ENCODE data around the gene CCDC33. TPM values are rescaled to one million over a fixed set of nuclear protein-coding genes. Genes with fewer than 3 reads are reported as not detected.

The CCDC33 gene
- total RNA-seq, 1 experiment from 2014 or later: 0.15 TPM

DNA sequence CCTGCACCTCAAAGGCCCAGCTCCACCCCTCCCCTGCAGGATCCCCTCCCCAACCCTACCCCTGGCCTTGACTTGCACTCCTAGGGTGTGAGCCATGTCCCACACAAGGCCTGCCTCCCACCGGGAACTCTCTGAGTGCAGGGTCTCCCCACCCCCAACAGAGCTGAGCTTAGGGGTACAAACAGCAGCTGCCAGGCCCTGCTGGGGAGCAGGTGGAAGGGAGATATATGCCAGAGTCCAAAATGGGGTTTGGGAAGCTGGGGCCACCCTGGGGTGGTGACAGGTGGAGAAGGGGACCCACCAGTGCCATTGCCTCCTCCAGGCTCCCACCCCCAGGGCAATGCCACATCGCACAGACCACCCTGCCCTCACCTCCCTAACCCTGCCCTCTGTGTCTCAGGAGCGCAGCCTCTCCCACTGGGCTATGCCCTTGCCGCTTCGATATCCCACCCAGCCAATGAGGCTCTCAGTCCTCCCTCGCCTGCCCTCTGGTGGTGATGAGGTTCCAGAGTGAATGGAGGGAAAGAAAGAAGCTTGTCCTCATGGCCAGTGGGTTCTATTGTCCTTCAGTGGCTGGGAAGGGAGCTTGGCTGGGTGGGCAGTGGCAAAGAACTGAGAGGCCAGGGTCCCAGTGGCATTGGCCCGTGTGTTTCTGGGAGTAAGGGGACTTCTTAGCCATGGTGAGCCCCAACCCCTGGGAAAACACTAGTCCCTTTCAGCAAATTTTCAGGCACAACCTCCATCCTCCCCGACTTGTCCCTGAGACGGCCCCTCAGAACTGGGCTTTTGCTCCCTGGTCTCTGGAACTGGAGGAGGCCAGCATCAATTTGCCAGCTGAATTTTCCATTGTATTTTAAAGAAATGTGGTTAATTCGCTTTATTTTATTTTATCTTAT, 84.5 kb downstream of the CCDC33 start:
- ChIA-PET POLR2A (no interaction called here), RAD21 (ENCODE audit: low non-redundant PET in 1 of 2, low total read pairs in 2 of 2, uncharacterized antibody in 2 of 2, unreplicated experiment in 2 of 2) (interaction anchor here (0.8 to 1.7 kb wide), 5 partner anchors 13 to 348 kb away, joined by 3 to 6 read pairs (median 4); no protein-coding TSS in a partner anchor), CTCF (interaction anchor here (0.6 to 6.7 kb wide), 19 partner anchors 10 to 446 kb away, joined by 3 to 126 read pairs (median 3); partner anchors contain the start of gene PML)
- H3K4me2 ChIP-seq (ENCODE audit: low read length): no peak overlapping the region
- no peaks in the 10 kb centered on the region for H3K36me3 ChIP-seq (ENCODE audit: control insufficient read depth in 1 of 2, insufficient read depth in 2 of 2, low read length in 2 of 2)
- intact Hi-C loops (cut with micrococcal nuclease): loop anchor here (1.0 kb wide), 1 partner anchor 193 kb away; no protein-coding TSS in a partner anchor
- H3K4me1 ChIP-seq (ENCODE audit: control insufficient read depth in 1 of 2, insufficient read depth in 2 of 2, low read length in 2 of 2): no peaks in the 10 kb centered on the region; a peak in 2 of 4 replicates
- no peak overlapping the region for H3K27ac ChIP-seq (ENCODE audit: low read depth, low read length)
- no peaks in the 10 kb centered on the region for H3K79me2 ChIP-seq (ENCODE audit: insufficient read depth, low read length)
- ATAC-seq: peak; percentile 68
- no peaks in the 10 kb centered on the region for H3K9me3 ChIP-seq (ENCODE audit: control insufficient read depth in 1 of 2, insufficient read depth in 1 of 2, low read depth in 1 of 2, low read length in 2 of 2)
- peak; percentile 38 for DNase-seq (ENCODE audit: low read depth, low spot score)
- H3K9me2 ChIP-seq (ENCODE audit: insufficient read depth): no peaks in the 10 kb centered on the region
- H3K9ac ChIP-seq (ENCODE audit: low read length): no peak overlapping the region
- no peak overlapping the region for H3K4me3 ChIP-seq (replicated peaks in 1 of 2; ENCODE audit: low read depth in 1 of 2, low read length in 2 of 2)
- no peaks in the 10 kb centered on the region for H3K27me3 ChIP-seq (ENCODE audit: insufficient read depth, low read length)
- no peak overlapping the region for H2AFZ ChIP-seq (ENCODE audit: low read depth, low read length, poor library complexity, severe bottlenecking)
- TF ChIP-seq SRF (IDR thresholded peaks at IDR 0.05; ENCODE audit: low read depth) (no peak), RAD21 (IDR thresholded peaks at IDR 0.05; ENCODE audit: low read depth) (peak; percentile 58), CBX3 (IDR thresholded peaks at IDR 0.05; ENCODE audit: low read depth) (no peak), EZH2phosphoT487 (IDR thresholded peaks at IDR 0.05; ENCODE audit: borderline replicate concordance) (no peak)
- TF ChIP-seq, protein P1, sequence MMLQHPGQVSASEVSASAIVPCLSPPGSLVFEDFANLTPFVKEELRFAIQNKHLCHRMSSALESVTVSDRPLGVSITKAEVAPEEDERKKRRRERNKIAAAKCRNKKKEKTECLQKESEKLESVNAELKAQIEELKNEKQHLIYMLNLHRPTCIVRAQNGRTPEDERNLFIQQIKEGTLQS (IDR thresholded peaks at IDR 0.05): no peak
- TF ChIP-seq, protein P2, sequence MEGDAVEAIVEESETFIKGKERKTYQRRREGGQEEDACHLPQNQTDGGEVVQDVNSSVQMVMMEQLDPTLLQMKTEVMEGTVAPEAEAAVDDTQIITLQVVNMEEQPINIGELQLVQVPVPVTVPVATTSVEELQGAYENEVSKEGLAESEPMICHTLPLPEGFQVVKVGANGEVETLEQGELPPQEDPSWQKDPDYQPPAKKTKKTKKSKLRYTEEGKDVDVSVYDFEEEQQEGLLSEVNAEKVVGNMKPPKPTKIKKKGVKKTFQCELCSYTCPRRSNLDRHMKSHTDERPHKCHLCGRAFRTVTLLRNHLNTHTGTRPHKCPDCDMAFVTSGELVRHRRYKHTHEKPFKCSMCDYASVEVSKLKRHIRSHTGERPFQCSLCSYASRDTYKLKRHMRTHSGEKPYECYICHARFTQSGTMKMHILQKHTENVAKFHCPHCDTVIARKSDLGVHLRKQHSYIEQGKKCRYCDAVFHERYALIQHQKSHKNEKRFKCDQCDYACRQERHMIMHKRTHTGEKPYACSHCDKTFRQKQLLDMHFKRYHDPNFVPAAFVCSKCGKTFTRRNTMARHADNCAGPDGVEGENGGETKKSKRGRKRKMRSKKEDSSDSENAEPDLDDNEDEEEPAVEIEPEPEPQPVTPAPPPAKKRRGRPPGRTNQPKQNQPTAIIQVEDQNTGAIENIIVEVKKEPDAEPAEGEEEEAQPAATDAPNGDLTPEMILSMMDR (IDR thresholded peaks at IDR 0.05 in 2 of 3, conservative IDR thresholded peaks at IDR 0.05 in 1 of 3; ENCODE audit: borderline replicate concordance in 1 of 3, insufficient read depth in 1 of 3, low read depth in 2 of 3, low read length in 2 of 3): peak; percentile 80 to 87 (median 82); a peak in 5 of 6 replicates
- BruUV-seq (replicated peaks): no TSS peak
- H4K20me1 ChIP-seq (ENCODE audit: insufficient read depth): no peaks in the 10 kb centered on the region

All from HCT116 (cell line).